GM19240 (cell line): ENCODE results near the gene FLOT1.

ENCODE experiments used
- DNase-seq: peaks from one replicate; pipeline ENCODE4 v3.0.0; 2011; ENCODE audit warnings: low spot score; ENCODE audit not compliant: insufficient read length

FLOT1 gene

GRCh38 chr6:30681766-30682142 is 60.7 kb downstream of the FLOT1 start:
- DNase-seq: no peak

GRCh38 chr6:30679765-30680535 is 62.5 kb downstream of the FLOT1 start:
- DNase-seq: no peak

GRCh38 chr6:30678964-30679726 is 63.3 kb downstream of the FLOT1 start:
- DNase-seq: peak; percentile 43
